HG03045 (cell line): ENCODE data around the gene ANKRD11.
"Not testable (repeated sequence)": the region's sequence is repeated elsewhere in the genome, so short reads cannot be mapped to it uniquely, and the experiment has no call there.

Experiments
- ATAC-seq: cut with Tn5 transposase; IDR thresholded peaks from one replicate; pipeline ENCODE4 v1.9.1; 2021; ENCODE audit warnings: mild to moderate bottlenecking, moderate library complexity; ENCODE audit not compliant: unreplicated experiment

Gene ANKRD11

GRCh38 chr16:89453501-89454321, 36.6 kb downstream of the ANKRD11 start:
- ATAC-seq, result no peak

GRCh38 chr16:89452925-89453324, 37.4 kb downstream of the ANKRD11 start:
- no peak for ATAC-seq

DNA sequence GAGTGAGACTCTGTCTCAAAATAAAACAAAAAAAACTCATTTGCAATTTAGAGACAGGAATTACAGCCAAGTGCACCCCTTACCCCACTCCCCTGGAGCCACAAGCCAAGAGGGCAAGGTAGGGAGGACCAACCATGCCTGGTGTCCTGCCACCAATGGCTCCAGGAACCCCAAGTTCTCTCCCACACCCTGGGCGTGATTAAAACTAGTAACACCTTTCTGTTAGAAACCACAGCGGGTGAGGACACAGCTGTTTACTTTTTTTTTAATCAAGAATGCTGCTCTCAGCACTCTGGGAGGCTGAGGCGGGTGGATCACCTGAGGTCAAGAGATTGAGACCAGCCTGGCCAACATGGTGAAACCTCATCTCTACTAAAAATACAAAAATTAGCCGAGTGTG, 38.1 kb downstream of the ANKRD11 start:
- ATAC-seq, result no peak

DNA sequence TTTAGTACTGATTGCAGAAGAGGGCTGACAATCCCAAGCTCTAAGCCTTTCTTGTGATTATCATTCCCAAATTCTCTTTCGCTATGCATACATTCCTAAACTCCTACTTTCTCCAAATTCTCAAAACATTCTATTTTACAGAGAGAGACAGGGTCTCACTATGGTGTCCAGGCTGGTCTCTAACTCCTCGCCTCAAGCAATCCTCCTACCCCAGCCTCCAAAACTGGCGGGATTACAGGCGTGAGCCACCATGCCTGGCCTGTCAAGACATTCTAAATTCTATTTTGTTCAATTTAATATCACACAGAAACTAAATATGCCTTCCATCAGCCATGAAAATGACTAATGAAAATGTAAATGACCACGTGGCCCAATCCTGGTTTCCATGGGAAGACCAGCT, 39.8 kb downstream of the ANKRD11 start:
- no peak for ATAC-seq

GRCh38 chr16:89449726-89450335, 40.5 kb downstream of the ANKRD11 start:
- ATAC-seq, result no peak

GRCh38 chr16:89448656-89449055, 41.7 kb downstream of the ANKRD11 start:
- ATAC-seq, result no peak

DNA sequence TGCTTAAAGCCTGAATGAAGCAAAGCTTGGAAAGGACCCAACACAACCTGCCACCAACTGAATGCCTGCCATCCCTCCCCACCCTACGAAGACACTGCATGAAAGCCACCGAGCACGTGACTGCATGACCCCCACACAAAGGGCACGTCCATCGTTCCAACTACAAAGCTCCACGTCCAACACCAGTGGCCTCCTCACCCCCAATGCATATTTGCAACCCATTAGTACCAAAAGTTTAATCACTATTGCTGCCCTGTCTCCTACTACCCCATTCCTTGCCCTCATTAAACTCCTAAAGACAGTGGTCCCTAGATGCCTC, 43.4 kb downstream of the ANKRD11 start:
- no peak for ATAC-seq

- ATAC-seq, result no peak
Observed at GRCh38 chr16:89446136-89446974, 44.0 kb downstream of the ANKRD11 start.

DNA sequence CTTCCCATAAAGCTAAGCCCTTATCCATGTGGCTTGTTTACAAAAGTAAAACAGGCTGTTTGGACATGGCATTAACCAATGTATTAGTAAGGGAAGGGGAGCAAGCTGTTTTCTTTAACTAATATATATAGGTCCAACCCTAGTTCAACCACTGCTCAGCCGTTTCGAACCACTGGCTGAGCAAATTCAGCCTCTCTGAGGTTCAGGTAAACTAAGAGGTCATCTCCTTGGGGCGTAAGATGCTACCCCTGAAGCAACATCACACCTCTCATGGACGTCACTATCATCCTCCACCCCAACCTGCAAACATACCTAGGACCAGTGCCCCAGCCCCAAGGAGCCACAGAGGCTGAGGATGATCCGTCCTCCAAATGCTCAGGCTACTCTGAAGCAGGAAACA, 45.2 kb downstream of the ANKRD11 start:
- no peak for ATAC-seq

DNA sequence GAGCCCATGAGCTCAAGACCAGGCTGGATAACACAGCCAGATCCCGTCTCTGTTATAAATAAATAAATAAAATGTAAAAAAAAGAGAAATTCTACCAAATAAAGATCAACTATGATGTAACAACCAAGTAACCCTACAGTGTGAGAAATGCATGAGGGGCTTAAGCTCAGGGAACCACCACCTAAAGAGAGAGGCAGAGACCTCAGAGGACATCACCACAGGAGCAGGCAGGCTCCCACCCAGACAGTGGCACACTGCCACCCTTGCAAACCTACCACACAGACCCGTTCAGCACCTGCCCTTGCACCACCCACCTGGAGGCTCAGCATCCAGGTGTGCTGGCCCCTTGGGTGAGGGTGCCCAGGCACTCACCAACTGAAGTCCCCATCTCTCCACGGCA, 45.6 kb downstream of the ANKRD11 start:
- ATAC-seq, result no peak

- no peak for ATAC-seq
Observed at GRCh38 chr16:89444151-89444723, 46.1 kb downstream of the ANKRD11 start.

DNA sequence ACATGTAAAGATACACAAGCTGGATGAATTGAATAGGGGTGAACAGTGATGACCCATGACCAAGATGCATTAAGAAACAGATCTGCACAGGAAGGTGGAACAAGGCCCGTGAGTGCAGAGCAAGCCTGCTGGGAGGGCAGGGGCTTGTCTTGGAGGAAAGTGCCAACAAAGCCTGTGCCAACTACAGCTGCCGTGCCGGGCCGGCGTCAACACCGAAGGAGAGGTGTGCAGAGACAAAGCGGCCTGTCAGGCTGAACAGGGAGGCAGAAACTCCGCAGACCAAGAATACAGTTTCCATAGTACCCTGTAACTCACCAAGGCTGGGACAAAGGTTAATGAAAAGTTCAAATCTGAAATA, 46.7 kb downstream of the ANKRD11 start:
- no peak for ATAC-seq

DNA sequence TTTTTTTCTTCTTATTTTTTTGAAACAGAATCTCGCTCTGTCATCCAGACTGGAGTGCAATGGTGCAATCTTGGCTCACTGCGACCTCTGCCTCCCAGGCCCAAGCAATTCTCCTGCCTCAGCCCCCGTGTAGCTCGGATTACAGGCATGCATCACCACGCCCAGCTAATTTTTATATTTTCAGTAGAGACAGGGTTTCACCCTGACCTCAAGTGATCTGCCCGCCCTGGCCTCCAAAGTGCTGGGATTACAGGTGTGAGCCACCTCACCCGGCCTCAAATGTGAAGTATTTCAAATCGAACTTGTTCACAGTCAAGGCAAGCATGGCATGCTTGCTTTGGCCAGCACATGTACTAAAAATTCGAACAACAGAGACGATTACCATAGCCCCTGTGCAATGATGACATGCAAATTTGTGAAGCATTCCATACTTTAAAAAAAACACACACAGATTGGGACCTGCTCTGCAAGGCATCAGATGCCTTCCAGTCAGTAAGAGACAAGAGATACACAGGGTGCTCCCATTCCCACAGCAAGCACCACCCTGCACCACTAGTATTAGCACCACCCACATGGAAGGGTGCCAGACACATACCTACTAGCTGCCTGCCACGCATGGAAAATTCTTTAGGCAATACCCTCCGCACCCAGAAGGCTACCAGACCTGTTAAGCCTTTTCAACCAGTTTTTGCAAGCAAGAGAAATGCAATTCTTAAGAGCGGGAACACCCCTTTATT, 47.2 kb downstream of the ANKRD11 start:
- ATAC-seq, result no peak

DNA sequence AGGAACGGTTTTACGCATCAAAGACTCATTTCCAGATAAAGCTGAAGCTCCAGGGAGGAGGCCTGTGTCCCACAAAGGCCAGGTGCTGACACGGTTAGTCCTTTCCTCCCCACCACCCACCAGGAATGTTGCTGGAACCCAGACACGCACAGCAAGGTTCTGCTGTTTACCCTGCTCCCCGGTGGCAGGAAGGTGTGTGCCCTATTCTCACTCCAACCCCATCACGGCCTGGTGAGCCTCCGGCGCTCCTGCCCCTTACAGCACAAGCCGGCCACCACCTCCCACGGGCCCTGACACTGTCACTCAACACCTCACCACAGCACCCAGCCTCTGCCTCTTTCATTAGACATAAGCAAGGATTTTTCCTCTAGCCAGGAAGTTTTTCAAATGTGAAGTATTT, 47.8 kb downstream of the ANKRD11 start:
- ATAC-seq, result no peak

DNA sequence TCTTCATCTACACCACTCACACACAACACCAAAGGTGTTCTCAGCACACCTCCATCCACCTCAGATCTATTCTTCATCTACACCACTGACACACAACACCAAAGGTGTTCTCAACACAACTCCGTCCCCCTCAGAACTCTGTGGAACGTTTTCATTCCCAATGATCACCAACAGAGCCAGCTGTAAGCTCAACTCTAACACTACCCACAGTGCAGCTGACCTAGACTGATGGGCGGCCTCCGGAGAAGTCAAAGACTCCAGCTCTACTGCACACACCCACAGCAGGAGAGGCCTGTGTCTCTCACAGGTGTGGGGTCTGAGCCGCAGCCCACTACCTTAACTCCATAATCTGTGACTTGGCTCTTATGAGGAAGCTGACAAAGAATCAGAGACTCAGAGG, 50.7 kb downstream of the ANKRD11 start:
- no peak for ATAC-seq

DNA sequence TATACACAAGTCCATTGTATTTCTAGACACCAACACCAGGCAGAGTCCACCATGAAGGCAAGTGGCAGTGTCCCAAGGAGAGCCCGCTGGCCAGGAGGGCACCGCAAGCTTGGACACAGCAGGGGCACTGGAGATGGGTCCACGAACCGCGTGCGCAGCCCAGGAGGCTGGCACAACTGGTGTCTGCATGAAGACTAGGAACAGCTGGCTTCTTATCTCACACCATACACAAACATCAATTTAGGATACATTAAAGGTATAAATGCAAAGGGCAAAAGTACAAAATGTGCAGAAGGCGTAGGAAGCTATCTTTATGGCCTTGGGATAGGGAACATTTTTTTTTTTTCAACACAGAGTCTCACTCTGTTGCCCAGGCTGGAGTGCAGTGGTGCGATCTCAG, 52.4 kb downstream of the ANKRD11 start:
- no peak for ATAC-seq

DNA sequence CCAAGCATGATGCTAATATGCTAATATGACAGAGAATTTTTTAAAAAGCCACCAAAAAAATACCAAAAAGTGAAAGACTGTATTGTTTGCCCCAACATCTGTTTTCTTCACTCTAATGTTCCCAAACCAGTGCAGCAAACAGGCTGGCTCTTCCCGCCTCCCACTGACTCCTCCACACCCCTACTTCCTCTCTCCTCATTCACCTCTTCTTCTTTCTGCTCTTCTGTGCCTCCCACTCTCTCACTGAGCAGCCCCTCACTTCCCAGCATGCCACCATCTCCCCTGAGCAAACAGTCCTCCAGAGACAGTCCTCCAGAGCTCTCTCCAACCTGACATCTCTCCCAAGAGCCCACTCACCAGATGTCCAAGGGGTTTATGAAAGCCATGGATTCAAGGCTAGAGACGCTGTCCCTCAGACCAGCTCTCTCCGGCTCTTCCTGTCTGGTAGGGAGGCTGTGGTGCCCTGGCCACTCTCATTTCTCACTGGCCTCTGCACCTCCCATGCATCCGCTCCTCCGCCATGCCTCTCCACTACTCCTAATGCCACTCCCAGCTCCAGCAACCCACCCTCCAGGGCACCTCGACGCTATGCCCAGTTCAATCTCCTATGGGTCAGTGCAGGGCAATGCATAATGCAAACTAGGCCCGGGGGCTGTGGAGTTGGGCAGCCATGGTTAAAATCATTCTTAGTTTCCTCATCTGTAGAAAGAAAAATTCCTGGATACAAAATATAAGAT, 52.9 kb downstream of the ANKRD11 start:
- no peak for ATAC-seq

DNA sequence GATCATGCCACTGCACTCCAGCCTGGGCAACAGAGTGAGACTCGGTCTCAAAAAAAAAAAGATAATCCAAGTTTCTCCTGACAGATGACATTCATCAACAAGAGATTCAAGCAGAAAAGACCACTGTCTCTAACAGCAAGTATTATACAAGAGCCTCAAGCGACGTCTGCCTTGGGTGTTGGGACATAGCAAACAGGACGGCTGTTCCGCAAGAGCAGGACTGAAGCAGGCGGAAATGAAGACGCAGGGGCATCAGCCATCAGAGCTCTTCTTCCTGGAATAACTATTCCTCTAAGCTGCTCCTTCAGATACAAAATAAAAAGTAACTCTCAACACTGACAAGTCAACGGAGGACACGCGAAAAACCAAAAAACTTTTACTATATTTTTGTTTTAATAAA, 54.0 kb downstream of the ANKRD11 start:
- no peak for ATAC-seq

DNA sequence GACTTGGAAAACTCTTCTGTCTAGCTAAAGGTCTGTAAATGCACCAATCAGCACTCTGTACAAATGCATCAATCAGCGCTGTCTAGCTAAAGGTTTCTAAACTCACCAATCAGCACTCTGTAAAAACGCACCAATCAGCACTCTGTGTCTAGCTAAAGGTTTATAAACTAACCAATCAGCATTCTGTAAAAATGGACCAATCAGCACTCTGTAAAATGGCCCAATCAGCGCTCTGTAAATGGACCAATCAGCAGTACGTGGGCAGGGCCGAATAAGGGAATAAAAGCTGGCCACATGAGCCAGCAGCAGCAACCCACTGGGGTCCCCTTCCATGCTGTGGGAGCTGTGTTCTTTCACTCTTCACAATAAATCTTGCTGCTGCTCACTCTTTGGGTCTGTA, 55.3 kb downstream of the ANKRD11 start:
- not testable (repeated sequence) for ATAC-seq

DNA sequence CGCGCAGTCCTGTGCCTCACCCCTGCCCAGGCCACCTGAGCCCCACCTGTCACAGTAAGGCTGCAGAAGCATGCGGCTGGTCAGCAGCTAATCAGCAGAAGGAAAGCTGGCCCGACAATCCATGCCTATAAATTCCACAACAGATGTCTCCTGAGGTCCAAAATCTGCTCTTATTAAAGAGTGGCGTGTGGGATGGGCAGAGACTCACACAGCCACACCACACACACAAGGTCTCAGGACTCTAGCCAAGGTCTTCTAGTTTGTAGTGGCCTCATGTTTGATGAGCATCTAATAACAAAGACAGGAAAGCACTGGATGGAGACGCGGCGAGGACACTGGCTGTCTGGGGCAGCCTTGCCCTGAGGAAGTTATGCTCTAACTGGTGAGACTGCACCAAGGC, 55.9 kb downstream of the ANKRD11 start:
- ATAC-seq, result no peak
